GM12875 (cell line): ENCODE measurements around the gene KCNH2.

Experiments used
- H3K4me3 ChIP-seq: one replicate; pipeline ENCODE4 v1.5.1; 2011; ENCODE audit warnings: low read depth, low read length, control low read depth
- CTCF ChIP-seq: IDR thresholded peaks from 2 replicates; pipeline ENCODE4 v1.5.1; 2011; ENCODE audit warnings: low read depth, mild to moderate bottlenecking, control low read depth, inconsistent platforms, low read length, moderate library complexity, borderline replicate concordance; ENCODE audit not compliant: insufficient read depth

Gene KCNH2

GRCh38 chr7:151010307-151011096 lies 32.4 kb upstream of the KCNH2 start:
- no peak overlapping the region for H3K4me3 ChIP-seq
- no peak for TF ChIP-seq CTCF

GRCh38 chr7:151010037-151010306 lies 31.9 kb upstream of the KCNH2 start:
- TF ChIP-seq CTCF, result no peak
- no peak overlapping the region for H3K4me3 ChIP-seq

- no peak overlapping the region for H3K4me3 ChIP-seq
- TF ChIP-seq CTCF, result no peak
Observed at GRCh38 chr7:151009327-151010036, 31.4 kb upstream of the KCNH2 start.

- H3K4me3 ChIP-seq, result peak overlapping the region; percentile 46
- peak; percentile 96 for TF ChIP-seq CTCF
Observed at GRCh38 chr7:151008511-151009323, 30.6 kb upstream of the KCNH2 start.

- no peak for TF ChIP-seq CTCF
- H3K4me3 ChIP-seq, result peak overlapping the region; percentile 46
Observed at GRCh38 chr7:151008143-151008510, 30.0 kb upstream of the KCNH2 start.

GRCh38 chr7:151007469-151007898 lies 29.4 kb upstream of the KCNH2 start:
- no peak overlapping the region for H3K4me3 ChIP-seq
- TF ChIP-seq CTCF, result no peak
